Type B pancreatic cell (in vitro differentiated cells): ENCODE data around the gene DIPK1B. TPM values are rescaled to one million over a fixed set of nuclear protein-coding genes. Genes with fewer than 3 reads are reported as not detected.
"Not testable (repeated sequence)": the region's sequence is repeated elsewhere in the genome, so short reads cannot be mapped to it uniquely, and the experiment has no call there.

Experiments
- DNase-seq: peaks from one replicate; pipeline ENCODE4 v3.0.0; 2021; ENCODE audit warnings: mixed read lengths; ENCODE audit not compliant: unreplicated experiment; ENCODE audit errors: extremely low spot score
- H3K27ac Mint-ChIP-seq: 2 replicates; pipeline ENCODE4 v1.8.0; 2021; ENCODE audit warnings: mild to moderate bottlenecking, mixed read lengths
- H3K27me3 Mint-ChIP-seq: 2 replicates; pipeline ENCODE4 v1.8.0; 2021; ENCODE audit warnings: mixed read lengths
- H3K36me3 Mint-ChIP-seq: 2 replicates; pipeline ENCODE4 v1.8.0; 2021; ENCODE audit warnings: mixed read lengths
- H3K4me1 Mint-ChIP-seq: one replicate; pipeline ENCODE4 v1.8.0; 2021; ENCODE audit warnings: mixed read lengths; ENCODE audit not compliant: unreplicated experiment
- H3K4me3 Mint-ChIP-seq: 2 replicates; pipeline ENCODE4 v1.8.0; 2021; ENCODE audit warnings: mild to moderate bottlenecking, mixed read lengths
- H3K9me3 Mint-ChIP-seq: 2 replicates; pipeline ENCODE4 v1.8.0; 2021; ENCODE audit warnings: mixed read lengths
- total RNA-seq: library from RNA; stranded (reverse); gene quantifications from 2 replicates; pipeline ENCODE4 v1.2.1, GENCODE V29; 2021; ENCODE audit warnings: low replicate concordance
- TF ChIP-seq, protein P1 (sequence below): fragments of 200-600 bp; sonication (generic); conservative IDR thresholded peaks from 2 replicates; pipeline ENCODE4 v1.5.0; 2021; ENCODE audit warnings: antibody characterized with exemption, mild to moderate bottlenecking

The DIPK1B gene
- total RNA-seq, 1 donor from 2014 or later, result 48.7 TPM

- Mint-ChIP-seq H3K36me3 (no peaks in the 10 kb centered on the region), H3K4me1 (peaks cover 5% of the 10 kb centered on the region), H3K27ac (no peak overlapping the region), H3K4me3 (no peak overlapping the region), H3K27me3 (no peaks in the 10 kb centered on the region), H3K9me3 (no peaks in the 10 kb centered on the region)
- no peak for DNase-seq
- TF ChIP-seq, protein P1, sequence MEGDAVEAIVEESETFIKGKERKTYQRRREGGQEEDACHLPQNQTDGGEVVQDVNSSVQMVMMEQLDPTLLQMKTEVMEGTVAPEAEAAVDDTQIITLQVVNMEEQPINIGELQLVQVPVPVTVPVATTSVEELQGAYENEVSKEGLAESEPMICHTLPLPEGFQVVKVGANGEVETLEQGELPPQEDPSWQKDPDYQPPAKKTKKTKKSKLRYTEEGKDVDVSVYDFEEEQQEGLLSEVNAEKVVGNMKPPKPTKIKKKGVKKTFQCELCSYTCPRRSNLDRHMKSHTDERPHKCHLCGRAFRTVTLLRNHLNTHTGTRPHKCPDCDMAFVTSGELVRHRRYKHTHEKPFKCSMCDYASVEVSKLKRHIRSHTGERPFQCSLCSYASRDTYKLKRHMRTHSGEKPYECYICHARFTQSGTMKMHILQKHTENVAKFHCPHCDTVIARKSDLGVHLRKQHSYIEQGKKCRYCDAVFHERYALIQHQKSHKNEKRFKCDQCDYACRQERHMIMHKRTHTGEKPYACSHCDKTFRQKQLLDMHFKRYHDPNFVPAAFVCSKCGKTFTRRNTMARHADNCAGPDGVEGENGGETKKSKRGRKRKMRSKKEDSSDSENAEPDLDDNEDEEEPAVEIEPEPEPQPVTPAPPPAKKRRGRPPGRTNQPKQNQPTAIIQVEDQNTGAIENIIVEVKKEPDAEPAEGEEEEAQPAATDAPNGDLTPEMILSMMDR, result no peak
Measured at GRCh38 chr9:136701668-136702053, 10.7 kb upstream of the DIPK1B start.

DNA sequence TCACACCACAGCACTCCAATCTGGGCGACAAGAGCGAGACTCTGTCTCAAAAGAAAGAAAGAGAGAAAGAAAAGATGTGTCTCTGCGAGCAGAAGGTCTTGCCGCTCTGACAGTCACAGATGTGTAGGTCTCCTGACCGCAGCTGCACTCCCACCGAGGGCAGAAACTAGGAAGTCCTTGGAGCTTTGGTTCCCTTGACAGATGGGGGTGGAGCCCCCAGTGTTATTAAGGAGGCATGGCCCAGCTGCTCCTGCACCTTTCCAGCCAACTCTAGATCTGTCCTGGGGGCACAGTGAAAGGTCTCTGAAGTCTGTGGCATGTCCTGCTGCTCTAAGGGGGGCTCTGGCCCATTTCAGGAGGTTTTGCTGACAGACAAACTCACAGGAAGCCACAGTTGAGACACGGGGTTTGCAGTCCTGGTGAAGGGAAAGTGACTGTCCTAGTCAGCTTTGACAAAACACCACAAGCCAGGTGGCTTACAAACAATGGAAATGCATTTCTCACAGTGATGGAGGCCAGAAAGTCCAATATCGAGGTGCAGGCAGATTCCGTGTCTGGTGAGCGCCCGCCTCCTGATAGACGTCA, 9.0 kb upstream of the DIPK1B start:
- TF ChIP-seq, protein P1, result no peak
- Mint-ChIP-seq H3K36me3 (no peaks in the 10 kb centered on the region), H3K9me3 (no peaks in the 10 kb centered on the region), H3K4me3 (no peak overlapping the region), H3K4me1 (peaks cover 5% of the 10 kb centered on the region), H3K27ac (no peak overlapping the region), H3K27me3 (no peaks in the 10 kb centered on the region)
- DNase-seq, result no peak

GRCh38 chr9:136704741-136705140, 7.6 kb upstream of the DIPK1B start:
- H3K9me3 Mint-ChIP-seq, H3K36me3 Mint-ChIP-seq, H3K27me3 Mint-ChIP-seq, H3K27ac Mint-ChIP-seq, DNase-seq, H3K4me3 Mint-ChIP-seq, H3K4me1 Mint-ChIP-seq: not testable (repeated sequence)

GRCh38 chr9:136705564-136705963, 6.8 kb upstream of the DIPK1B start:
- Mint-ChIP-seq H3K36me3 (no peaks in the 10 kb centered on the region), H3K27me3 (no peaks in the 10 kb centered on the region), H3K4me3 (no peak overlapping the region), H3K9me3 (no peaks in the 10 kb centered on the region), H3K4me1 (peaks cover 5% of the 10 kb centered on the region), H3K27ac (no peak overlapping the region)
- TF ChIP-seq, protein P1, result no peak
- no peak for DNase-seq

DNA sequence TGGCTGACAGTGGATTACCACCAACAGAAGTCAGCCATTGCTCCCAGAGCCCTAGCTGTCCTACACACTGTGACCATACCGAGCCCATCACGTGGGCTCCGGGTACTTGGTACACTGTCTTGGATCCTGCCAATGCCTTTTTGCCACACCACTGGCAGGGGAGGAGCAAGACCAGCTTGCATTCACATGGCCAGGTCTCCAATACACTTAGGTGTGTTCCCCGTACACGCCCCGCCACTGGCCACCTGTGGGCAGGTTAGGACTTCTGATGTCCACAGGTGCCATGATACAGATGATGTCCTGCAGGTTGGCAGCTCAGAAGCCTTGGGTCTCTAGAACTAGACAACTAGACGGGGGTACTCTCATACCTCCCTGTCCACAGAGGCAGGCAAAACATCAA, 5.4 kb upstream of the DIPK1B start:
- no peak overlapping the region for H3K4me3 Mint-ChIP-seq
- TF ChIP-seq, protein P1, result no peak
- H3K36me3 Mint-ChIP-seq, result no peaks in the 10 kb centered on the region
- no peaks in the 10 kb centered on the region for H3K27me3 Mint-ChIP-seq
- peaks cover 5% of the 10 kb centered on the region for H3K4me1 Mint-ChIP-seq
- no peaks in the 10 kb centered on the region for H3K9me3 Mint-ChIP-seq
- no peak overlapping the region for H3K27ac Mint-ChIP-seq
- DNase-seq, result no peak

GRCh38 chr9:136707849-136708517, 4.4 kb upstream of the DIPK1B start:
- H3K9me3 Mint-ChIP-seq, result no peaks in the 10 kb centered on the region
- no peak for DNase-seq
- TF ChIP-seq, protein P1, result no peak
- H3K27me3 Mint-ChIP-seq, result no peaks in the 10 kb centered on the region
- peaks cover 5% of the 10 kb centered on the region for H3K4me1 Mint-ChIP-seq
- no peak overlapping the region for H3K27ac Mint-ChIP-seq
- H3K4me3 Mint-ChIP-seq, result no peak overlapping the region
- no peaks in the 10 kb centered on the region for H3K36me3 Mint-ChIP-seq
